GM06990 (cell line): ENCODE measurements around the gene TRPM2.

ENCODE experiments used
- DNase-seq: peaks from one replicate; pipeline ENCODE4 v3.0.0-alpha.2; 2011; ENCODE audit not compliant: insufficient read length; ENCODE audit errors: extremely low read depth
- H3K27me3 ChIP-seq: replicated peaks from 2 replicates; pipeline ENCODE4 v1.6.0; 2011; ENCODE audit warnings: low read length; ENCODE audit not compliant: control insufficient read depth, insufficient read depth
- H3K36me3 ChIP-seq: 2 replicates; pipeline ENCODE4 v1.5.1; 2011; ENCODE audit warnings: low read length; ENCODE audit not compliant: control insufficient read depth, insufficient read depth
- H3K4me3 ChIP-seq: replicated peaks from 2 replicates; pipeline ENCODE4 v1.5.1; 2011; ENCODE audit warnings: low read depth, mild to moderate bottlenecking, control low read depth, low read length
- CTCF ChIP-seq: IDR thresholded peaks from 2 replicates; pipeline ENCODE4 v1.5.1; 2011; ENCODE audit warnings: low read length, control low read depth, mild to moderate bottlenecking, inconsistent platforms; ENCODE audit not compliant: insufficient read depth, poor library complexity, severe bottlenecking

The TRPM2 gene

GRCh38 chr21:44473915-44474555 lies 120.6 kb downstream of the TRPM2 start:
- H3K36me3 ChIP-seq, result no peaks in the 10 kb centered on the region
- no peak for DNase-seq
- TF ChIP-seq CTCF, result no peak
- H3K27me3 ChIP-seq, result no peaks in the 10 kb centered on the region; the same call in none of the 2 replicates
- H3K4me3 ChIP-seq, result no peak overlapping the region

- no peak for TF ChIP-seq CTCF
- Histone ChIP-seq H3K27me3 (no peaks in the 10 kb centered on the region; the same call in none of the 2 replicates), H3K4me3 (no peak overlapping the region), H3K36me3 (no peaks in the 10 kb centered on the region)
- no peak for DNase-seq
Observed at GRCh38 chr21:44475266-44475845, 121.9 kb downstream of the TRPM2 start.

GRCh38 chr21:44477131-44477530 lies 123.7 kb downstream of the TRPM2 start:
- Histone ChIP-seq H3K36me3 (no peaks in the 10 kb centered on the region), H3K27me3 (no peaks in the 10 kb centered on the region; the same call in none of the 2 replicates), H3K4me3 (no peak overlapping the region)
- no peak for DNase-seq
- no peak for TF ChIP-seq CTCF

- no peak for TF ChIP-seq CTCF
- no peak for DNase-seq
- H3K27me3 ChIP-seq, result no peaks in the 10 kb centered on the region; the same call in 1 of the 2 replicates
- no peaks in the 10 kb centered on the region for H3K36me3 ChIP-seq
- H3K4me3 ChIP-seq, result no peak overlapping the region
Observed at GRCh38 chr21:44477712-44478111, 124.3 kb downstream of the TRPM2 start.

GRCh38 chr21:44478124-44478800 lies 124.8 kb downstream of the TRPM2 start:
- H3K27me3 ChIP-seq, result no peaks in the 10 kb centered on the region; the same call in 1 of the 2 replicates
- DNase-seq, result no peak
- no peaks in the 10 kb centered on the region for H3K36me3 ChIP-seq
- no peak for TF ChIP-seq CTCF
- no peak overlapping the region for H3K4me3 ChIP-seq
